Testis (tissue), 2 donors: ENCODE results near the gene KIAA2012.

Experiments used
- POLR2A ChIP-seq: fragments of 450-650 bp; IDR thresholded peaks from one replicate; pipeline ENCODE4 v1.6.1; 2017; ENCODE audit warnings: antibody characterized with exemption, mild to moderate bottlenecking, moderate library complexity
- TF ChIP-seq, protein P1 (sequence below), 3 experiments: fragments of 450-650 bp in 2 of 3; fragments of 200-600 bp in 1 of 3; sonication (generic) in 1 of 3; IDR thresholded peaks; one replicate each; pipeline ENCODE4 v1.5.1; 2016 to 2019; ENCODE audit warnings: antibody characterized with exemption in 3 of 3, mild to moderate bottlenecking in 2 of 3, moderate library complexity in 1 of 3

DNA sequence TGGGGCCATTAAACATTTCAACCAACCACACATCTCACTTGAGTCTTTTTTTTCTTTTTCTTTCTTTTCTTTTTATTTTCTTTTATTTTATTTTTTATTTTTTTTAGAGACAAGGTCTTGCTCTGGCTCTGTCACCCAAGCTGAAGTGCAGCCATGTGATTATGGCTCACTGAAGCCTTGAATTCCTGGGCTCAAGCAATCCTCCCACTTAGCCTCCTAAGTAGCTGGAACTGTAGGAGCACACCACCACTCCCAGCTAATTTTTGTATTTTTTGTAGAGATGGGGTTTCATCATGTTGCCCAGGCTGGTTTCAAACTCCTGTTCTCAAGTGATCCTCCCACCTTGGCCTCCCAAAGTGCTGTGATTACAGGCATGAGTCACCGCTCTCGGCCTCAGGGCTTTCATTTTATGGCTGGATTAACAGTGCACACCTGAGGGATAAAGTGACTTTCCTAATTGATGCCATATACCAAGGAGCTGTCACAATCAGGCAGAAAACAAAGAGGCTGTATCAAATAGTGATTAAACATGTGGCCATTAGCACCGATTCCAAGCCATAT, 21.5 kb downstream of the KIAA2012 start:
- TF ChIP-seq, protein P1, sequence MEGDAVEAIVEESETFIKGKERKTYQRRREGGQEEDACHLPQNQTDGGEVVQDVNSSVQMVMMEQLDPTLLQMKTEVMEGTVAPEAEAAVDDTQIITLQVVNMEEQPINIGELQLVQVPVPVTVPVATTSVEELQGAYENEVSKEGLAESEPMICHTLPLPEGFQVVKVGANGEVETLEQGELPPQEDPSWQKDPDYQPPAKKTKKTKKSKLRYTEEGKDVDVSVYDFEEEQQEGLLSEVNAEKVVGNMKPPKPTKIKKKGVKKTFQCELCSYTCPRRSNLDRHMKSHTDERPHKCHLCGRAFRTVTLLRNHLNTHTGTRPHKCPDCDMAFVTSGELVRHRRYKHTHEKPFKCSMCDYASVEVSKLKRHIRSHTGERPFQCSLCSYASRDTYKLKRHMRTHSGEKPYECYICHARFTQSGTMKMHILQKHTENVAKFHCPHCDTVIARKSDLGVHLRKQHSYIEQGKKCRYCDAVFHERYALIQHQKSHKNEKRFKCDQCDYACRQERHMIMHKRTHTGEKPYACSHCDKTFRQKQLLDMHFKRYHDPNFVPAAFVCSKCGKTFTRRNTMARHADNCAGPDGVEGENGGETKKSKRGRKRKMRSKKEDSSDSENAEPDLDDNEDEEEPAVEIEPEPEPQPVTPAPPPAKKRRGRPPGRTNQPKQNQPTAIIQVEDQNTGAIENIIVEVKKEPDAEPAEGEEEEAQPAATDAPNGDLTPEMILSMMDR (IDR thresholded peaks at IDR 0.05): no peak
- no peak for TF ChIP-seq POLR2A
